Progenitor cell of endocrine pancreas (in vitro differentiated cells): ENCODE data around the gene ZNF544. TPM values are rescaled to one million over a fixed set of nuclear protein-coding genes. Genes with fewer than 3 reads are reported as not detected.
A peak's percentile ranks its signal among the peaks of the same experiment; 100 is the strongest.

Source experiments
- DNase-seq: peaks from one replicate; pipeline ENCODE4 v3.0.0; 2021; ENCODE audit warnings: low spot score; ENCODE audit not compliant: unreplicated experiment
- H3K27ac Mint-ChIP-seq: 2 replicates; pipeline ENCODE4 v1.8.0; 2021; ENCODE audit warnings: mild to moderate bottlenecking, moderate library complexity, mixed read lengths
- H3K27me3 Mint-ChIP-seq: 2 replicates; pipeline ENCODE4 v1.8.0; 2021; ENCODE audit warnings: mixed read lengths
- H3K36me3 Mint-ChIP-seq: 2 replicates; pipeline ENCODE4 v1.8.0; 2022; ENCODE audit warnings: mixed read lengths; ENCODE audit not compliant: insufficient read depth
- H3K4me1 Mint-ChIP-seq: 2 replicates; pipeline ENCODE4 v1.8.0; 2021; ENCODE audit warnings: low read depth, mixed read lengths
- H3K4me3 Mint-ChIP-seq: 2 replicates; pipeline ENCODE4 v1.8.0; 2021; ENCODE audit warnings: low read depth, mild to moderate bottlenecking, moderate library complexity, mixed read lengths
- H3K9me3 Mint-ChIP-seq: 2 replicates; pipeline ENCODE4 v1.8.0; 2021; ENCODE audit warnings: low read depth, mixed read lengths
- total RNA-seq: library from RNA; stranded (reverse); gene quantifications from 2 replicates; pipeline ENCODE4 v1.2.1, GENCODE V29; 2021
- TF ChIP-seq, protein P1 (sequence below): fragments of 200-600 bp; sonication (generic); IDR thresholded peaks from one replicate; pipeline ENCODE4 v1.5.0; 2021; ENCODE audit warnings: antibody characterized with exemption, mild to moderate bottlenecking; ENCODE audit not compliant: unreplicated experiment

Gene ZNF544
- total RNA-seq, 1 donor from 2014 or later = 61.0 TPM

DNA sequence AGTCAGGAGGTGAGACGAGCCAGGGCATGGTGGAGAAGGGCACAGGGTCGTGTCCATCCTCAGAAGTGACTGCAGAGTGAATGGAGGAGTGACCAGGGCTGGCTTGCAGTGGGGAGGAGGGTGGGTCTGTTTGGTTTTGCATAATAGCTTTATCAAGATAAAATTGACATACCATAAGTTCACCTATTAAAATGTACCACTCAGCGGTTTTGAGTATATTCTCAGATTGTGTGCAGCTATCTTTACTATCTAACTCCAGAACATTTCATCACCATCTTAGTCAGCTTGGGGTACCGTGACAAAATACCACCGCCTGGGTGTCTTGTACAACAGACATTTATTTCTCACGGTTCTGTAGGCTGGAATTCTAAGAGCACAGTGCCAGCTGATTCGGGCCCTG is 63.2 kb downstream of the ZNF544 start:
- Mint-ChIP-seq H3K27ac (peak overlapping the region; percentile 87), H3K27me3 (no peaks in the 10 kb centered on the region), H3K4me1 (no peaks in the 10 kb centered on the region), H3K36me3 (peaks cover 70% of the 10 kb centered on the region), H3K4me3 (no peak overlapping the region), H3K9me3 (peaks cover 16% of the 10 kb centered on the region)
- TF ChIP-seq, protein P1, sequence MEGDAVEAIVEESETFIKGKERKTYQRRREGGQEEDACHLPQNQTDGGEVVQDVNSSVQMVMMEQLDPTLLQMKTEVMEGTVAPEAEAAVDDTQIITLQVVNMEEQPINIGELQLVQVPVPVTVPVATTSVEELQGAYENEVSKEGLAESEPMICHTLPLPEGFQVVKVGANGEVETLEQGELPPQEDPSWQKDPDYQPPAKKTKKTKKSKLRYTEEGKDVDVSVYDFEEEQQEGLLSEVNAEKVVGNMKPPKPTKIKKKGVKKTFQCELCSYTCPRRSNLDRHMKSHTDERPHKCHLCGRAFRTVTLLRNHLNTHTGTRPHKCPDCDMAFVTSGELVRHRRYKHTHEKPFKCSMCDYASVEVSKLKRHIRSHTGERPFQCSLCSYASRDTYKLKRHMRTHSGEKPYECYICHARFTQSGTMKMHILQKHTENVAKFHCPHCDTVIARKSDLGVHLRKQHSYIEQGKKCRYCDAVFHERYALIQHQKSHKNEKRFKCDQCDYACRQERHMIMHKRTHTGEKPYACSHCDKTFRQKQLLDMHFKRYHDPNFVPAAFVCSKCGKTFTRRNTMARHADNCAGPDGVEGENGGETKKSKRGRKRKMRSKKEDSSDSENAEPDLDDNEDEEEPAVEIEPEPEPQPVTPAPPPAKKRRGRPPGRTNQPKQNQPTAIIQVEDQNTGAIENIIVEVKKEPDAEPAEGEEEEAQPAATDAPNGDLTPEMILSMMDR = no peak
- no peak for DNase-seq

DNA sequence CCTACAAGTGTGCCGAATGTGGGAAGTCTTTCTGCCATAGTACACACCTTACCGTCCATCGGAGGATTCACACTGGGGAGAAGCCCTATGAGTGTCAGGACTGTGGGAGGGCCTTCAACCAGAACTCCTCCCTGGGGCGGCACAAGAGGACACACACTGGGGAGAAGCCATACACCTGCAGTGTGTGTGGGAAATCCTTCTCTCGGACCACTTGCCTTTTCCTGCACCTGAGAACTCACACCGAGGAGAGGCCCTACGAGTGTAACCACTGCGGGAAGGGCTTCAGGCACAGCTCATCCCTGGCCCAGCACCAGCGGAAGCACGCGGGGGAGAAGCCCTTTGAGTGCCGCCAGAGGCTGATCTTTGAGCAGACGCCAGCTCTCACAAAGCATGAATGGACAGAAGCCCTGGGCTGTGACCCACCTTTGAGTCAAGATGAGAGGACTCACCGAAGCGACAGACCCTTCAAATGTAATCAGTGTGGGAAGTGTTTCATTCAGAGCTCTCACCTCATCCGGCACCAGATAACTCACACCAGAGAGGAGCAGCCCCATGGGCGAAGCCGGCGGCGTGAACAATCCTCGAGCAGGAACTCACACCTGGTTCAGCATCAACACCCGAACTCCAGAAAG is 66.1 kb downstream of the ZNF544 start:
- Mint-ChIP-seq H3K36me3 (peaks cover 62% of the 10 kb centered on the region), H3K9me3 (peaks cover 16% of the 10 kb centered on the region), H3K27me3 (no peaks in the 10 kb centered on the region), H3K4me3 (no peak overlapping the region), H3K4me1 (no peaks in the 10 kb centered on the region), H3K27ac (no peak overlapping the region)
- DNase-seq = no peak
- TF ChIP-seq, protein P1 = no peak

DNA sequence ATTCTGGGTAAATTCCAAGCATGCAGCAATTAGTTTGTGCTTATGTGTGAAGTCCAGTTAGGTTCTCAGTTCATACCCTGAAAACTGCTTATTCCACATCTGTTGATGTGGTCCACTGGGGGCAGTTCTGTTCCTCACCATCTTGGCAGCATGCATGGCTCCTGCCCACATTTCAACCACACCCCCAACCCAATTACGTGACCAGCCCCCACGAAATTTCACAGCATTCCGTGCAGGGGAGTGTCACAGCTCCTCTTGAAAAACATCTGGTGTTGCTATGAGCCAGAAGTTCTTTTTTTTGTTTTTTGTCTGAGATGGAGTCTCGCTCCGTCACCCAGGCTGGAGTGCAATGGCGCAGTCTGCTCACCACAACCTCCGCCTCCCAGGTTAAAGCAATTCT is 67.4 kb downstream of the ZNF544 start:
- H3K4me1 Mint-ChIP-seq = no peaks in the 10 kb centered on the region
- TF ChIP-seq, protein P1 = no peak

DNA sequence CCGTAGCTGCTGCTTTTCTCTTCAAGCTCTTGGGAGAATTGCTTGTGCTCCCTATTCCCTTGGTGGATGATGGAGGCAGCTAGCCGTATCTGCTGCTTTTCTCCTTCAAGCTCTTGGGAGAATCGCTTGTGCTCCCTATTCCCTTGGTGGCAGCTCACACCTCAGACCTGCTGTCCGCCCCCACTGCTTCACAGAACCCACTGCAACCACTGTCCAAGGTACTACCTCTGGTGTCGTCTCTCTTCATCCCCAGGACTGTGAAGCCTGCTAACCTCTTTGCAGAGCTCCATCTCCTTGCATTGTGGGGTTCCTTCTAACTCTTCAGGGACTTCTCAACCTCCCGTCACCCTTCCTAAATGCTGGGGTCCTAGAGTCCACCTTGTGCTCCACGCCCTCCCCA is 71.9 kb downstream of the ZNF544 start:
- no peak for DNase-seq
- Mint-ChIP-seq H3K4me1 (peaks cover 12% of the 10 kb centered on the region), H3K27ac (peak overlapping the region; percentile 41), H3K27me3 (no peaks in the 10 kb centered on the region), H3K9me3 (no peaks in the 10 kb centered on the region), H3K36me3 (peaks cover 22% of the 10 kb centered on the region), H3K4me3 (no peak overlapping the region)
- TF ChIP-seq, protein P1 = no peak

More for the DNA sequence above, 67.4 kb downstream of the ZNF544 start:
- peaks cover 16% of the 10 kb centered on the region for H3K9me3 Mint-ChIP-seq
- H3K4me3 Mint-ChIP-seq = no peak overlapping the region
- no peak for DNase-seq
- no peaks in the 10 kb centered on the region for H3K27me3 Mint-ChIP-seq
- peaks cover 62% of the 10 kb centered on the region for H3K36me3 Mint-ChIP-seq
- H3K27ac Mint-ChIP-seq = no peak overlapping the region

DNA sequence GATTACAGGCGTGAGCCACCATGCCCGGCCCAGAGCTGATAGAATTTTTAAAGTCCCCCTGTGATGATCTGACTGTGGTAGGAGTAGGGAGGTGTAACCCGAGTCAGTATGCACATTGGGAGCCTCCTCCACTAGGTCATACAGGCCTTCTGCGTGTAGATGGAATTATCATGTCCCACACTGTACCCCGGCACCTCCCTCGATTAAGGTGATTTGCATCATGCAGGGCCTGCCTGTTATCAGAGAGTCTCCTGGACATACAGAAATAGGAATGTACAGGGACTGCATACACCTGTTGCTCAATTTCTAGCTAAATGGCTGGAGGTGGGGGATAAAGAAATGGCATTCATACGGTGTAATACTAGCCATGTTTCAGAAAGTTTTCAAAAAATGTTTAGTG is 75.5 kb downstream of the ZNF544 start:
- Mint-ChIP-seq H3K9me3 (no peaks in the 10 kb centered on the region), H3K4me3 (peak overlapping the region; percentile 100), H3K36me3 (peaks cover 23% of the 10 kb centered on the region), H3K4me1 (peaks cover 24% of the 10 kb centered on the region), H3K27ac (peak overlapping the region; percentile 97), H3K27me3 (no peaks in the 10 kb centered on the region)
- no peak for DNase-seq
- TF ChIP-seq, protein P1 = no peak
